Activated CD8-positive, alpha-beta memory T cell treated with anti-CD3 and anti-CD28 coated beads for 1 hour (primary cell): ENCODE measurements around the gene TBR1.

ENCODE experiments used
- DNase-seq, 2 donors: peaks; one replicate each; pipeline ENCODE4 v3.0.0-alpha.2; 2020; ENCODE audit warnings: low read depth in 1 of 2; ENCODE audit errors: extremely low read depth in 1 of 2

Gene TBR1

GRCh38 chr2:161414042-161415033, 1.8 kb upstream of the TBR1 start:
- DNase-seq = no peak

GRCh38 chr2:161415034-161415986, 787 bp upstream of the TBR1 start:
- DNase-seq = no peak

GRCh38 chr2:161416708-161417437, 776 bp downstream of the TBR1 start:
- no peak for DNase-seq

GRCh38 chr2:161417438-161418274, 1.6 kb downstream of the TBR1 start:
- DNase-seq = no peak

GRCh38 chr2:161418275-161418714, 2.2 kb downstream of the TBR1 start:
- DNase-seq = no peak

GRCh38 chr2:161418715-161419637, 2.9 kb downstream of the TBR1 start:
- DNase-seq = no peak

GRCh38 chr2:161419638-161420190, 3.6 kb downstream of the TBR1 start:
- no peak for DNase-seq

- DNase-seq = no peak
Measured at GRCh38 chr2:161420406-161421074, 4.4 kb downstream of the TBR1 start.

GRCh38 chr2:161421686-161422085, 5.6 kb downstream of the TBR1 start:
- DNase-seq = no peak

- no peak for DNase-seq
Measured at GRCh38 chr2:161422816-161423403, 6.8 kb downstream of the TBR1 start.

GRCh38 chr2:161423421-161424393, 7.6 kb downstream of the TBR1 start:
- DNase-seq = no peak

- DNase-seq = no peak
Measured at GRCh38 chr2:161424394-161424769, 8.3 kb downstream of the TBR1 start.

GRCh38 chr2:161424891-161425727, 9.0 kb downstream of the TBR1 start:
- DNase-seq = no peak

- no peak for DNase-seq
Measured at GRCh38 chr2:161425728-161426454, 9.8 kb downstream of the TBR1 start.

GRCh38 chr2:161426455-161426921, 10.4 kb downstream of the TBR1 start:
- DNase-seq = no peak
